Renal cortex interstitium (tissue), 11 donors: ENCODE measurements around the gene ARAF. TPM values are rescaled to one million over a fixed set of nuclear protein-coding genes. Genes with fewer than 3 reads are reported as not detected.
A peak's percentile ranks its signal among the peaks of the same experiment; 100 is the strongest.

Experiments used
- DNase-seq, 11 donors: peaks; one replicate each; pipeline ENCODE4 v3.0.0-alpha.2; 2013; ENCODE audit warnings: low read depth in 9 of 11, low spot score in 4 of 11; ENCODE audit errors: extremely low read depth in 1 of 11
- polyA plus RNA-seq, 3 donors: library from polyadenylated mRNA; unstranded; fragments of 120-200 nt; gene quantifications; one replicate each; pipeline ENCODE4 v1.2.1, GENCODE V29; 2013; ENCODE audit not compliant: insufficient read length in 3 of 3

The ARAF gene
- polyA plus RNA-seq, 3 donors, result 56.8 to 70.7 (median 59.7) TPM

DNA sequence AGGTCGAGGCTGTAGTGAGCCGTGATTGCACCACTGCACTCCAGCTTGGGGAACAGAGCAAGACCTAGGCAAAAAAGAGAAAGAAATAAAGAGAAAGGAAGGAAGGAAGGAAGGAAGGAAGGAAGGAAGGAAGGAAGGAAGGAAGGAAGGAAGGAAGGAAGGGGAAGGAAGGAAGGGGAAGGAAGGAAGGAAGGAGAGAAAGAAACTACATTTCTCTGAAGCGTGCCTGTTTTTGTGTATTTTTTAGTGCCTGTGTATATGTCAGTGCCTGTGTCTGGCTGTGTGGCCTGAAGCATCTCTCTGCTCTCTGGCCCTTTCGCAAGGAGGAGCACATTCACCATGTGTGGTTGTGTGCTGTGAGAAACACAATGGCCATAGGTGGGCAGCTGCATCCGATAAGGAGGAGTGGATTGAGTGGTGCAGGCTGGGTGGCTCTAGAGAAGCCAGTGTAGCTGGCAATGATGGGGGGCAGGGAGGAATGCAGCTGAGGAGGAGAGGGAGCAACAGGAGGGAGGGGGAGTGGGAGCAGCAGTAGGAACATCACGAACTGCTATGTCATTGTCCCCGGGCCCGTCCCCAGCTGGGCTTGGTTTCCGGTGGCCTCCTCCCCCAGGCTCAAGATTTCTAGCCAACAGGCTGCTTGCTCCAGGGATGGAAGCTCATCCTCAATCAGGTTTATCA lies 47.3 kb downstream of the ARAF start:
- DNase-seq, result peak in 2 of 11 donors; percentile 14 to 20

DNA sequence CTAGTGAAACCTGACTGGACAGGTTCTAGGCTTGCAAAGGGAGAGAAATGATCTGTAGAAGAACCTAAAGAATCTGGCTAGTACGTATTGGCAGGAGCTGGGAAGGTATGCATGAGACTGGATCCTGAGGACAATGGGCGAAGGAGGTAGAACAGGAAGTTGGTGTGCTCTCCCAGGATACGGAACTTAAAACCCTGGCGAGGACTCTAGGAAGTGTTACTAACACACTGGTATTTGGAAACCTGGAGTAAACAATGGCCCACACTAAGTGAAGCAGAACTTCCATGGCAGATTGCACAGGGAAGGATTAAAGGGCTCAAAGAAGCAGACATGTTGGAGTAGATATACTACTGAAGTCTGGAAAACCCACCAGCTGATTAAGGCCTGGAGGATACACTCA lies 49.5 kb downstream of the ARAF start:
- no peak for DNase-seq

DNA sequence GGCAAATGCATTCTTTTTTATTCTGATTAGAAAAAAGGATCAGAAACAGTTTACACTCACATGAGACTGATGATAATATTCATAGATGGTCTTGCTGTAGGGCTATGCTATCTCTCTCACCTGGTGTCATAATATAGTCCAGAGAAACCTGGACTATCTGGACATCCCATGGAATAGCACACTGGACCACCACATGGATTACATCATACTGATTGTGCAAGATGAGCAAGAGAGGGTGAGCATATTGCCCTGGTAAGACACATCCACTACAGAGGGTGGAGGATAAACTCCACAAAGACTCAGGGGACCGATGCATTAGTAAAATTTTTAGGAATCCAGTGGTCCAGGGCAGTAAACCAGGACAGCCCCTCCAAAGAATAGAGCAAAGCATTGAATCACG lies 50.5 kb downstream of the ARAF start:
- no peak for DNase-seq

DNA sequence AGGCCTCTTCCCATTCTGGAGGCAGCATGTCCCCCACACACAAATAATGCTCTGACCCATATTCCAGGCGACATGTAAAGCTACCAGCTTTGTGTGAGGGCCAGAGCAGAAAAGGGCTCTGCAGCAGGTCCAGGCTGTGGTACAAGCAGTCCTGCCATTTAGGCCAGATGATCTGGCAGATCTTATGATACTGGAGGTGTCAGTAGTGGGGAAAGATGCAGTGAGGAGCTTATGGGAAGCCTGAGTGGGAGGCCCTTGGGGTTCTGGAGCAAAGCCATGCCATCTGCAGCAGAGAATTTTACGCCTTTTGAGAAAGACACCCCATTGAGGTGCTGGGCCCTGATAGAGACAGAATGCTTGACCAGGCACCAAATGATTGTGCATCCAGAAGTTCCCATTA lies 50.9 kb downstream of the ARAF start:
- DNase-seq, result no peak

- no peak for DNase-seq
Measured at GRCh38 chrX:47612418-47612817, 51.4 kb downstream of the ARAF start.

GRCh38 chrX:47613082-47613481 lies 52.1 kb downstream of the ARAF start:
- DNase-seq, result no peak

DNA sequence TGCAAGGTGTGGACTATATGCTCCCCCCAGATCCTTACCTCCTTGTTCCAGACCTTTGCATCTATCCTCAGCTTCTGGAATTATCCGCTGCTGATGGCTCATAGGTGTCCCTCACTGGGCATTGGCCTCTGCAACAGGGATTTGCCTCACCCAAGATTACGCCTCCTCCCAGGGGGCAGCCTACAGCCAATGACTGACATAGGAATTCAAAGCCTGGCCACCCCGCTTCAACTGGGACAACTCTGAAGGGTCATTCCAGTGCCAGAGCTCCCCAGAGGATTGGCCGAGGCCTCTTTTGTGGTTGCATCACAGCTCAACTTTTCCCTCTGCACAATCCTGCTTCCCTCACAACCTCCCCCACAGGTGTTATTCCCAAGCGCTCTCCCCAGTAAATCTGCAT lies 53.6 kb downstream of the ARAF start:
- DNase-seq, result no peak

DNA sequence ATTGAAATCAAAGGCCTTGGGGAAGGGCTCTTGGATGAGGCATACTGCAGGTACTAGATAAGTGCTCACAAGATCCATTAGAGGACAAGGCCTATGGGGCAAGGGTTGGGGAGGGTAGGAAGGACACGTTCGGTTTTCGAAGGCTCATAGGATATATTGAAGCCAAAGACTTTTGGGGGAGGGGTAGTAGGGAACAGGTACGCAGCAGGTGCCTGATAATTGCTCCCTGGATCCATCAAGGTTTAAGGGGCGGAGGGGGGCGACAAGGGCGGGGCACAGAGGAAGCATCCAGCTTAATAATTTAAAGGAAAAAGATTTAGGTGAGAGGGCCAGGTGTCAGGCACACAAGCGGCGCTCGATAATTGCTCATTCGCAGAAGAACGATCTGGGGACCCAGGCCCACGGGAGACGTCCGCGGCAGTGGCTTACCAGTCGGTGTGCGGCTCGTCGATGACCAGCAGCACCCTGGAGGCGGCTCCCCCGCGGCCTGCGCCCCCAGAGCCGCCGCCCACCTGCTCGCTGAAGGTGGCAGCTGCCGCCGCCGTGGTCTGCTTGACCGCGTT lies 58.0 kb downstream of the ARAF start:
- no peak for DNase-seq

DNA sequence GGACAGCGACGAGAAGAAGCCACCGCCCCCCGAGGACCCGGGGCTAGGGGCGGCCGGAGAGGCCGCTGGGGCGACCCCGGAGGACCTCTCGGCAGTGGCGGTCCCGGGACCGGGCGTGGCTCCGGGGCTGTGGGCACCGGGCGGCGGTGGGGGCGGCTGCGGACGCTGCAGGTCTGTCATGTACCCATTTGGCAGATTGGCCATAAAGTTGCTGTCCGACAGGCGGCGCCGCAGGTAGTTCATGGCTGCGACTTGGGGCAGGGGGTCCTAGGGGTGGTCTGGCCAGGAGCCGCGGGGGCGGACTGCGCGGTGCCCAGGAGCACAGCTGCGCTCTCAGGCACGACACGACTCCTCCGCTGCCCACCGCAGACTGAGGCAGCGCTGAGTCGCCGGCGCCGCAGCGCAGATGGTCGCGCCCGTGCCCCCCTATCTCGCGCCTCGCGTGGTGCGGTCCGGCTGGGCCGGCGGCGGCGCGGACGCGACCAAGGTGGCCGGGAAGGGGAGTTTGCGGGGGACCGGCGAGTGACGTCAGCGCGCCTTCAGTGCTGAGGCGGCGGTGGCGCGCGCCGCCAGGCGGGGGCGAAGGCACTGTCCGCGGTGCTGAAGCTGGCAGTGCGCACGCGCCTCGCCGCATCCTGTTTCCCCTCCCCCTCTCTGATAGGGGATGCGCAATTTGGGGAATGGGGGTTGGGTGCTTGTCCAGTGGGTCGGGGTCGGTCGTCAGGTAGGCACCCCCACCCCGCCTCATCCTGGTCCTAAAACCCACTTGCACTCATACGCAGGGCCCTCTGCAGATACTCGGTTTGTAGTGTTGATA lies 58.7 kb downstream of the ARAF start, which contains the start of gene SYN1:
Gene SYN1, minus strand, starts transcription at position 372 of the 817 bp plus-strand sequence. Its CDS starts 129 bp downstream, at position 243.
- peak in 10 of 11 donors; percentile 44 to 79 (median 60) for DNase-seq

GRCh38 chrX:47620303-47620685 lies 59.3 kb downstream of the ARAF start:
- no peak for DNase-seq

Other genes starting within 250 kb of the ARAF start
- 1 to 10 TPM in 1 of 3 donors, under 1 TPM in 2; 0.86 to 1.0 (median 0.97) TPM for gene ZNF157, start 190.6 kb upstream of the ARAF start, polyA plus RNA-seq
- gene ZNF41, start 78.0 kb upstream of the ARAF start, polyA plus RNA-seq, result 10 to 100 TPM; 11.6 to 13.1 (median 12.9) TPM
- gene TIMP1, start 21.2 kb downstream of the ARAF start, polyA plus RNA-seq, result 10 to 100 TPM; 73.6 to 97.2 (median 80.5) TPM
- 1 to 10 TPM; 5.6 to 7.6 (median 6.7) TPM for gene SYN1, start 58.7 kb downstream of the ARAF start, polyA plus RNA-seq
- 1 to 10 TPM; 1.5 to 3.0 (median 1.8) TPM for gene CFP, start 68.7 kb downstream of the ARAF start, polyA plus RNA-seq
- gene ELK1, start 89.4 kb downstream of the ARAF start, polyA plus RNA-seq, result 10 to 100 TPM; 26.6 to 33.0 (median 29.8) TPM
- gene UXT, start 98.0 kb downstream of the ARAF start, polyA plus RNA-seq, result 100 to 1,000 TPM; 107 to 124 (median 116) TPM